SK-N-SH (cell line): ENCODE results near the gene FBXO10. TPM values are rescaled to one million over a fixed set of nuclear protein-coding genes. Genes with fewer than 3 reads are reported as not detected.

Source experiments
- CTCF ChIA-PET: fragments of 300-600, 350-600 bp; formaldehyde crosslinking; extraction: SDS; loops from one replicate; lab custom pipeline; 2021; lab: Yijun Ruan, JAX
- POLR2A ChIA-PET: fragments of 350-600 bp; sonication (Branson Sonifier 250); formaldehyde crosslinking; extraction: SDS; loops from one replicate; lab custom pipeline; 2020; ENCODE audit warnings: antibody characterized with exemption, inconsistent platforms; lab: Yijun Ruan, JAX
- DNase-seq: peaks from one replicate; pipeline ENCODE4 v3.0.0; 2012
- H2AFZ ChIP-seq: fragments of 200-600 bp; sonication (generic); 2 replicates; pipeline ENCODE4 v1.8.1; 2016; ENCODE audit warnings: antibody characterized with exemption, mild to moderate bottlenecking, low read depth
- H3F3A ChIP-seq: fragments of 200-600 bp; sonication (generic); replicated peaks from 2 replicates; pipeline ENCODE3; 2016; ENCODE audit warnings: antibody characterized with exemption, mild to moderate bottlenecking; ENCODE audit not compliant: insufficient read depth
- H3K27ac ChIP-seq, 2 experiments: fragments of 200-500 bp in 1 of 2; fragments of 200-600 bp in 1 of 2; sonication (Bioruptor generic) in 1 of 2; sonication (generic), shearing (Covaris generic) in 1 of 2; 2 replicates each; pipeline versions ENCODE4 v1.5.1 to v1.6.1; 2014 to 2016; ENCODE audit warnings: low read depth in 2 of 2, inconsistent platforms in 1 of 2, low read length in 1 of 2, mild to moderate bottlenecking in 1 of 2, mixed read lengths in 1 of 2
- H3K27me3 ChIP-seq: fragments of 200-600 bp; sonication (generic), shearing (Covaris generic); 2 replicates; pipeline ENCODE4 v1.6.1; 2016; ENCODE audit warnings: mixed run types; ENCODE audit not compliant: insufficient read depth
- H3K36me3 ChIP-seq, 2 experiments: fragments of 200-500 bp in 1 of 2; fragments of 200-600 bp in 1 of 2; sonication (Bioruptor generic) in 1 of 2; sonication (generic) in 1 of 2; replicated peaks in 1 of 2; 2 replicates each; pipeline versions ENCODE3 to v1.5.1; 2014 to 2016; ENCODE audit warnings: low read length in 1 of 2, mild to moderate bottlenecking in 1 of 2; ENCODE audit not compliant: insufficient read depth in 2 of 2, control insufficient read depth in 1 of 2
- H3K4me1 ChIP-seq, 2 experiments: fragments of 200-500 bp in 1 of 2; fragments of 200-600 bp in 1 of 2; sonication (Bioruptor generic) in 1 of 2; sonication (generic), shearing (Covaris generic) in 1 of 2; 2 replicates each; pipeline versions ENCODE4 v1.5.1 to v1.6.1; 2014 to 2016; ENCODE audit warnings: low read depth in 1 of 2, low read length in 1 of 2, mixed run types in 1 of 2; ENCODE audit not compliant: insufficient read depth in 2 of 2, control insufficient read depth in 1 of 2
- H3K4me2 ChIP-seq: fragments of 200-600 bp; sonication (generic), shearing (Covaris generic); 2 replicates; pipeline ENCODE4 v1.6.1; 2017; ENCODE audit warnings: mixed run types
- H3K4me3 ChIP-seq, 2 experiments: fragments of 200-500 bp in 1 of 2; fragments of 200-600 bp in 1 of 2; sonication (Bioruptor generic) in 1 of 2; sonication (generic), shearing (Covaris generic) in 1 of 2; 2 replicates each; pipeline versions ENCODE4 v1.5.1 to v1.8.1; 2014 to 2016; ENCODE audit warnings: low read depth in 2 of 2, inconsistent platforms in 1 of 2, low read length in 1 of 2, mild to moderate bottlenecking in 1 of 2, mixed read lengths in 1 of 2, moderate library complexity in 1 of 2
- H3K79me2 ChIP-seq: fragments of 200-600 bp; sonication (generic); 2 replicates; pipeline ENCODE4 v1.8.1; 2017; ENCODE audit warnings: mild to moderate bottlenecking; ENCODE audit not compliant: insufficient read depth
- H3K9ac ChIP-seq: fragments of 200-600 bp; sonication (generic); 2 replicates; pipeline ENCODE4 v1.6.1; 2017; ENCODE audit warnings: mixed run types
- H3K9me2 ChIP-seq: fragments of 200-600 bp; sonication (generic); 2 replicates; pipeline ENCODE4 v1.6.1; 2017; ENCODE audit warnings: mixed run types
- H3K9me3 ChIP-seq: fragments of 200-600 bp; sonication (generic); 2 replicates; pipeline ENCODE4 v1.6.1; 2017; ENCODE audit warnings: mixed run types, mild to moderate bottlenecking, moderate library complexity
- H4K20me1 ChIP-seq: fragments of 200-600 bp; sonication (generic); 2 replicates; pipeline ENCODE4 v1.6.1; 2017; ENCODE audit warnings: mild to moderate bottlenecking, mixed run types; ENCODE audit not compliant: insufficient read depth
- CTCF ChIP-seq: fragments of 200-600 bp; sonication (generic); IDR thresholded peaks from 2 replicates; pipeline ENCODE4 v1.6.1; 2017; ENCODE audit warnings: antibody characterized with exemption, mild to moderate bottlenecking, moderate library complexity
- EP300 ChIP-seq, 2 experiments: IDR thresholded peaks; 2 replicates each; pipeline versions ENCODE4 v1.4.0 to v1.6.1; 2012; ENCODE audit warnings: borderline replicate concordance in 1 of 2, low read depth in 1 of 2, low read length in 1 of 2
- EZH2phosphoT487 ChIP-seq: fragments of 200-600 bp; sonication (generic); IDR thresholded peaks from 2 replicates; pipeline ENCODE4 v1.6.1; 2017; ENCODE audit warnings: low read depth, mixed run types, mild to moderate bottlenecking, antibody characterized with exemption, moderate library complexity, borderline replicate concordance
- FOXM1 ChIP-seq: IDR thresholded peaks from 2 replicates; pipeline ENCODE4 v1.4.0; 2012; ENCODE audit warnings: low read depth, mild to moderate bottlenecking
- IRF3 ChIP-seq: fragments of 150-350 bp; IDR thresholded peaks from 2 replicates; pipeline ENCODE4 v1.6.1; 2016; ENCODE audit warnings: mild to moderate bottlenecking, low read depth, low read length
- JUND ChIP-seq: IDR thresholded peaks from 2 replicates; pipeline ENCODE4 v1.4.0; 2012
- MAX ChIP-seq: IDR thresholded peaks from 2 replicates; pipeline ENCODE4 v1.4.0; 2012; ENCODE audit warnings: low read depth
- MXI1 ChIP-seq: IDR thresholded peaks from 2 replicates; pipeline ENCODE4 v1.6.1; 2012; ENCODE audit warnings: mild to moderate bottlenecking, low read depth, low read length, improper control_type of control experiment
- NFIC ChIP-seq: IDR thresholded peaks from 2 replicates; pipeline ENCODE4 v1.4.0; 2012; ENCODE audit warnings: borderline replicate concordance
- NRF1 ChIP-seq: IDR thresholded peaks from 2 replicates; pipeline ENCODE4 v1.6.1; 2012; ENCODE audit warnings: low read depth, mild to moderate bottlenecking, low read length
- PBX3 ChIP-seq: IDR thresholded peaks from 2 replicates; pipeline ENCODE4; 2012
- RAD21 ChIP-seq: IDR thresholded peaks from 2 replicates; pipeline ENCODE4 v1.6.1; 2012; ENCODE audit warnings: mild to moderate bottlenecking, low read length
- RCOR1 ChIP-seq: fragments of 150-350 bp; IDR thresholded peaks from 2 replicates; pipeline ENCODE4 v1.6.1; 2017; ENCODE audit warnings: antibody characterized with exemption, low read length
- REST ChIP-seq: IDR thresholded peaks from 2 replicates; pipeline ENCODE4 v1.6.1; 2012; ENCODE audit warnings: mild to moderate bottlenecking, low read depth, low read length, moderate library complexity
- RXRA ChIP-seq: IDR thresholded peaks from 2 replicates; pipeline ENCODE4 v1.4.0; 2012; ENCODE audit warnings: low read depth, mild to moderate bottlenecking, borderline replicate concordance
- SMC3 ChIP-seq: IDR thresholded peaks from 2 replicates; pipeline ENCODE4 v1.6.1; 2012; ENCODE audit warnings: low read depth, low read length, improper control_type of control experiment
- ZBTB33 ChIP-seq: IDR thresholded peaks from 2 replicates; pipeline ENCODE4 v1.4.0; 2012; ENCODE audit warnings: low read depth, borderline replicate concordance
- WGBS: methylation state at CpG from one replicate; pipeline ENCODE4 v1.1.6; 2017; ENCODE audit warnings: low lambda C conversion rate; 5-methylcytosine and 5-hydroxymethylcytosine counted together
- polyA plus RNA-seq, 3 experiments: library from polyadenylated mRNA; depleted of rRNA; stranded (reverse); fragments of >200 nt; gene quantifications; 2 replicates each; pipeline ENCODE4 v1.2.3, GENCODE V29; 2012

The FBXO10 gene
- polyA plus RNA-seq, 1 of the 3 experiments (the other 2 are of a cell fraction), result 10.1 TPM

- ChIA-PET CTCF (interaction anchor here (0.7 to 1.0 kb wide), 3 partner anchors 8 to 85 kb away, joined by 3 to 4 read pairs (median 4); no protein-coding TSS in a partner anchor), POLR2A (interaction anchor here (1.1 kb wide), 2 partner anchors 24 to 82 kb away, joined by 3 to 4 read pairs; partner anchors contain the start of gene POLR1E)
- Histone ChIP-seq H2AFZ (no peak overlapping the region), H3K9me2 (no peaks in the 10 kb centered on the region), H3F3A (peaks cover 2% of the 10 kb centered on the region), H4K20me1 (no peaks in the 10 kb centered on the region), H3K4me3 (no peak overlapping the region), H3K27ac (no peak overlapping the region), H3K9ac (no peak overlapping the region), H3K27me3 (no peaks in the 10 kb centered on the region), H3K36me3 (peaks cover 0 to 28% of the 10 kb centered on the region in 2 experiments), H3K79me2 (no peaks in the 10 kb centered on the region), H3K4me1 (no peaks in the 10 kb centered on the region), H3K9me3 (no peaks in the 10 kb centered on the region), H3K4me2 (no peak overlapping the region)
- no peak for TF ChIP-seq EZH2phosphoT487
- no peak for TF ChIP-seq IRF3
- TF ChIP-seq FOXM1, result no peak
- no peak for TF ChIP-seq RAD21
- no peak for TF ChIP-seq EP300 (IDR thresholded peaks at IDR 0.05; ENCODE audit: borderline replicate concordance in 1 of 2, low read depth in 1 of 2, low read length in 1 of 2)
- TF ChIP-seq JUND, result no peak
- TF ChIP-seq REST, result no peak
- no peak for TF ChIP-seq RXRA
- no peak for TF ChIP-seq SMC3
- no peak for TF ChIP-seq MAX
- no peak for TF ChIP-seq ZBTB33
- TF ChIP-seq RCOR1, result no peak
- TF ChIP-seq MXI1, result no peak
- TF ChIP-seq CTCF, result no peak
- TF ChIP-seq PBX3, result no peak
- no peak for TF ChIP-seq NFIC
- no peak for TF ChIP-seq NRF1
- whole genome bisulfite sequencing, result 97% methylated on average over 7 of the region's 7 CpGs
- DNase-seq, result no peak
These were observed 66.6 kb downstream of the FBXO10 start for GRCh38 chr9:37509536-37509935.
